Kidney (tissue), 14 donors: ENCODE results near the gene ITPK1. TPM values are rescaled to one million over a fixed set of nuclear protein-coding genes. Genes with fewer than 3 reads are reported as not detected.

Source experiments
- DNase-seq, 5 donors: peaks; one replicate each; pipeline ENCODE4 v3.0.0-alpha.2; 2013 to 2020
- FAIRE-seq: peaks from 2 replicates; lab custom pipeline; 2012; peaks lifted over from hg19 to GRCh38; lab: Jason Lieb, UNC
- H3K27ac ChIP-seq, 2 donors: one replicate each; pipeline ENCODE4 v1.7.0; 2013; ENCODE audit warnings: low read depth in 2 of 2, low read length in 2 of 2, inconsistent platforms in 1 of 2
- H3K27me3 ChIP-seq: one replicate; pipeline ENCODE4 v1.7.1; 2013; ENCODE audit warnings: low read length, inconsistent platforms; ENCODE audit not compliant: control insufficient read depth, insufficient read depth
- H3K36me3 ChIP-seq, 3 donors: one replicate each; pipeline versions ENCODE4 v1.7.0 to v1.7.1; 2013; ENCODE audit warnings: low read length in 3 of 3, control low read depth in 1 of 3, inconsistent platforms in 1 of 3; ENCODE audit not compliant: insufficient read depth in 3 of 3, control insufficient read depth in 2 of 3
- H3K4me1 ChIP-seq, 3 donors: one replicate each; pipeline versions ENCODE4 v1.7.0 to v1.7.1; 2013; ENCODE audit warnings: low read length in 3 of 3, inconsistent platforms in 1 of 3, low read depth in 1 of 3; ENCODE audit not compliant: control insufficient read depth in 2 of 3, insufficient read depth in 2 of 3
- H3K4me3 ChIP-seq, 3 donors: one replicate each; pipeline versions ENCODE4 v1.7.0 to v1.8.1; 2013; ENCODE audit warnings: low read length in 3 of 3, control low read depth in 1 of 3, inconsistent platforms in 1 of 3
- H3K9ac ChIP-seq, 3 donors: one replicate each; pipeline versions ENCODE4 v1.7.0 to v1.7.1; 2013; ENCODE audit warnings: low read length in 3 of 3, control low read depth in 1 of 3, inconsistent platforms in 1 of 3
- H3K9me3 ChIP-seq, 3 donors: one replicate each; pipeline versions ENCODE4 v1.7.0 to v1.7.1; 2013; ENCODE audit warnings: low read length in 3 of 3, control low read depth in 1 of 3, inconsistent platforms in 1 of 3; ENCODE audit not compliant: control insufficient read depth in 2 of 3, insufficient read depth in 1 of 3
- intact Hi-C: fragments of 100-400 bp; cut with DNase I; formaldehyde crosslinking; loops from one replicate; pipeline ENCODE4 v1.11.1; 2022
- polyA plus RNA-seq: library from polyadenylated mRNA; stranded (reverse); fragments of 350-450 nt; fragmentation: Illumina TruSeq; extraction: RNeasy Lipid Tissue Mini Kit (QIAGEN cat#74804); gene quantifications from one replicate; pipeline ENCODE4 v1.2.3, GENCODE V29; 2014; ENCODE audit warnings: low read depth, low replicate concordance; ENCODE audit not compliant: insufficient read depth
- total RNA-seq: library from RNA; stranded (reverse); fragmentation: NEBNext Ultra II Directional; extraction: Animal tissue kit (Norgen Biotek cat#: 25700); gene quantifications from one replicate; pipeline ENCODE4 v1.2.1, GENCODE V29; 2021
- TF ChIP-seq, protein P1 (sequence below): IDR thresholded peaks from 3 replicates; pipeline ENCODE4 v1.5.1; 2012; ENCODE audit warnings: mild to moderate bottlenecking, moderate library complexity, borderline replicate concordance; ENCODE audit not compliant: insufficient read depth; ENCODE audit errors: extremely low read depth
- donor health status: control.
- donor health status: control.
- donor health status: control.
- donor health status: control.
- donor health status: control.
- donor health status: DM: yes; HTN: yes; CAD: no.
- donor health status: Normal renal cell carcinoma (clear cell type).

The ITPK1 gene
- total and polyA plus RNA-seq, 2 donors from 2014 or later = 43.6 to 92.0 TPM

- intact Hi-C loops = no loop called here
- no peak for FAIRE-seq
- TF ChIP-seq, protein P1, sequence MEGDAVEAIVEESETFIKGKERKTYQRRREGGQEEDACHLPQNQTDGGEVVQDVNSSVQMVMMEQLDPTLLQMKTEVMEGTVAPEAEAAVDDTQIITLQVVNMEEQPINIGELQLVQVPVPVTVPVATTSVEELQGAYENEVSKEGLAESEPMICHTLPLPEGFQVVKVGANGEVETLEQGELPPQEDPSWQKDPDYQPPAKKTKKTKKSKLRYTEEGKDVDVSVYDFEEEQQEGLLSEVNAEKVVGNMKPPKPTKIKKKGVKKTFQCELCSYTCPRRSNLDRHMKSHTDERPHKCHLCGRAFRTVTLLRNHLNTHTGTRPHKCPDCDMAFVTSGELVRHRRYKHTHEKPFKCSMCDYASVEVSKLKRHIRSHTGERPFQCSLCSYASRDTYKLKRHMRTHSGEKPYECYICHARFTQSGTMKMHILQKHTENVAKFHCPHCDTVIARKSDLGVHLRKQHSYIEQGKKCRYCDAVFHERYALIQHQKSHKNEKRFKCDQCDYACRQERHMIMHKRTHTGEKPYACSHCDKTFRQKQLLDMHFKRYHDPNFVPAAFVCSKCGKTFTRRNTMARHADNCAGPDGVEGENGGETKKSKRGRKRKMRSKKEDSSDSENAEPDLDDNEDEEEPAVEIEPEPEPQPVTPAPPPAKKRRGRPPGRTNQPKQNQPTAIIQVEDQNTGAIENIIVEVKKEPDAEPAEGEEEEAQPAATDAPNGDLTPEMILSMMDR = no peak
These were observed 85.7 kb downstream of the ITPK1 start for GRCh38 chr14:93029911-93030508.

DNA sequence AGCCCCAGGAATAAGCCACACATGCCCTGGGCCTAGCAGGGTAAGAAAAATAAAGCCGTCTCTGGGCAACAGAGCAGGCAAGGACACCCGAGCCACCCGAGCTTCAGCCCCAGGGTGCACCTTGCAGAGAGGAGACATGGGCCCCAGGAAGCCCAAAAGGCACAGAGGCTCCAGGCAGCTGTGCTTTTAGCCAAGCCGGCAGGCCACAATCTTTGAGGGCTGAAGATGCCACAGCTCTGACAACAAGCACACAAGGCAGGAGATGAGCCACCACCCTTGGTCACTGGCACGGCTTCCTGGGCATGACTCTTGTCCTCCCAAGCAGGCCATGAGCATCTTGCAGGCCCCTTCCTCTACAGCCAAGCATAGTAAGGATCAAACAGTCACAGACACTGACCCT is 86.3 kb downstream of the ITPK1 start:
- H3K4me1 ChIP-seq = peaks cover 0 to 27% (median 24%) of the 10 kb centered on the region in 3 donors
- no peaks in the 10 kb centered on the region for H3K27me3 ChIP-seq
- H3K4me3 ChIP-seq = no peak overlapping the region
- intact Hi-C loops = no loop called here
- FAIRE-seq = no peak
- no peak overlapping the region for H3K9ac ChIP-seq
- no peaks in the 10 kb centered on the region for H3K9me3 ChIP-seq
- TF ChIP-seq, protein P1 = no peak
- H3K27ac ChIP-seq = no peak overlapping the region
- DNase-seq = no peak
- H3K36me3 ChIP-seq = no peaks in the 10 kb centered on the region

More at GRCh38 chr14:93029911-93030508, 85.7 kb downstream of the ITPK1 start:
- Histone ChIP-seq H3K36me3 (no peaks in the 10 kb centered on the region), H3K4me1 (peaks cover 0 to 31% (median 24%) of the 10 kb centered on the region in 3 donors), H3K4me3 (no peak overlapping the region), H3K9ac (no peak overlapping the region), H3K9me3 (no peaks in the 10 kb centered on the region), H3K27ac (no peak overlapping the region), H3K27me3 (no peaks in the 10 kb centered on the region)
- DNase-seq = no peak

GRCh38 chr14:93028724-93029076 is 87.0 kb downstream of the ITPK1 start:
- Histone ChIP-seq H3K4me1 (peaks cover 0 to 24% (median 24%) of the 10 kb centered on the region in 3 donors), H3K4me3 (no peak overlapping the region), H3K27me3 (no peaks in the 10 kb centered on the region), H3K27ac (peak overlapping the region; percentile 45 to 77), H3K36me3 (no peaks in the 10 kb centered on the region), H3K9me3 (no peaks in the 10 kb centered on the region), H3K9ac (no peak overlapping the region)
- intact Hi-C loops = no loop called here
- no peak for DNase-seq
- FAIRE-seq = no peak
- TF ChIP-seq, protein P1 = no peak
